KMS-11 (cell line): ENCODE results near the gene OLFML3.

Experiments used
- H2AFZ ChIP-seq: fragments of 200-600 bp; sonication (generic); 2 replicates; pipeline ENCODE4 v1.6.1; 2016; ENCODE audit warnings: antibody characterized with exemption, mixed run types, low read depth
- H3K27ac ChIP-seq: fragments of 200-600 bp; sonication (generic); 2 replicates; pipeline ENCODE4 v1.6.1; 2016; ENCODE audit warnings: mild to moderate bottlenecking, mixed run types
- H3K27me3 ChIP-seq: fragments of 200-600 bp; sonication (generic); 2 replicates; pipeline ENCODE4 v1.6.1; 2017; ENCODE audit warnings: mild to moderate bottlenecking, low read depth, mixed run types, moderate library complexity; ENCODE audit not compliant: insufficient read depth
- H3K36me3 ChIP-seq: fragments of 200-600 bp; sonication (generic); 2 replicates; pipeline ENCODE4 v1.6.1; 2017; ENCODE audit warnings: mild to moderate bottlenecking, mixed run types; ENCODE audit not compliant: insufficient read depth
- H3K4me1 ChIP-seq: fragments of 200-600 bp; sonication (generic); 2 replicates; pipeline ENCODE4 v1.6.1; 2016; ENCODE audit warnings: mild to moderate bottlenecking, low read depth, mixed run types; ENCODE audit not compliant: poor library complexity, severe bottlenecking
- H3K4me2 ChIP-seq: fragments of 200-600 bp; sonication (generic); 2 replicates; pipeline ENCODE4 v1.7.0; 2016; ENCODE audit warnings: mild to moderate bottlenecking, mixed run types
- H3K4me3 ChIP-seq: fragments of 200-600 bp; sonication (generic); IDR thresholded peaks from 2 replicates; pipeline ENCODE4 v1.6.1; 2017; ENCODE audit warnings: low read depth, low read length, mixed read lengths; ENCODE audit not compliant: insufficient read depth
- H3K79me2 ChIP-seq: fragments of 200-600 bp; sonication (generic); 2 replicates; pipeline ENCODE4 v1.6.1; 2016; ENCODE audit warnings: low read depth, mixed run types; ENCODE audit not compliant: insufficient read depth
- H3K9ac ChIP-seq: fragments of 200-600 bp; sonication (generic); 2 replicates; pipeline ENCODE4 v1.6.1; 2016; ENCODE audit warnings: mild to moderate bottlenecking, mixed run types
- H4K20me1 ChIP-seq: fragments of 200-600 bp; sonication (generic); 2 replicates; pipeline ENCODE4 v1.6.1; 2016; ENCODE audit warnings: mild to moderate bottlenecking, mixed run types; ENCODE audit not compliant: insufficient read depth
- CTCF ChIP-seq: fragments of 200-600 bp; sonication (generic); conservative IDR thresholded peaks from 2 replicates; pipeline ENCODE4 v1.6.1; 2017; ENCODE audit warnings: low read depth, mild to moderate bottlenecking, antibody characterized with exemption, low read length, moderate library complexity, mixed read lengths

The OLFML3 gene

GRCh38 chr1:113937146-113937545 is 42.1 kb upstream of the OLFML3 start:
- Histone ChIP-seq H2AFZ (no peak overlapping the region), H3K27ac (no peak overlapping the region; the same call in 1 of the 2 replicates), H3K79me2 (peaks cover 75% of the 10 kb centered on the region), H3K9ac (no peak overlapping the region), H3K27me3 (no peaks in the 10 kb centered on the region), H3K4me3 (no peak overlapping the region), H3K4me1 (peaks cover 93% of the 10 kb centered on the region), H3K4me2 (peak overlapping the region; percentile 66), H3K36me3 (no peaks in the 10 kb centered on the region), H4K20me1 (peaks cover 3% of the 10 kb centered on the region; the same call in 1 of the 2 replicates)
- no peak for TF ChIP-seq CTCF

GRCh38 chr1:113938192-113938591 is 41.1 kb upstream of the OLFML3 start:
- peak overlapping the region; percentile 57 for H3K4me2 ChIP-seq
- H3K9ac ChIP-seq: no peak overlapping the region
- no peaks in the 10 kb centered on the region for H3K36me3 ChIP-seq
- no peaks in the 10 kb centered on the region for H3K27me3 ChIP-seq
- H3K4me1 ChIP-seq: peaks cover 93% of the 10 kb centered on the region
- H2AFZ ChIP-seq: no peak overlapping the region
- peaks cover 73% of the 10 kb centered on the region for H3K79me2 ChIP-seq
- H3K27ac ChIP-seq: peak overlapping the region; percentile 50; the same call in 1 of the 2 replicates
- no peak for TF ChIP-seq CTCF
- peaks cover 3% of the 10 kb centered on the region; the same call in 1 of the 2 replicates for H4K20me1 ChIP-seq
- no peak overlapping the region for H3K4me3 ChIP-seq

DNA sequence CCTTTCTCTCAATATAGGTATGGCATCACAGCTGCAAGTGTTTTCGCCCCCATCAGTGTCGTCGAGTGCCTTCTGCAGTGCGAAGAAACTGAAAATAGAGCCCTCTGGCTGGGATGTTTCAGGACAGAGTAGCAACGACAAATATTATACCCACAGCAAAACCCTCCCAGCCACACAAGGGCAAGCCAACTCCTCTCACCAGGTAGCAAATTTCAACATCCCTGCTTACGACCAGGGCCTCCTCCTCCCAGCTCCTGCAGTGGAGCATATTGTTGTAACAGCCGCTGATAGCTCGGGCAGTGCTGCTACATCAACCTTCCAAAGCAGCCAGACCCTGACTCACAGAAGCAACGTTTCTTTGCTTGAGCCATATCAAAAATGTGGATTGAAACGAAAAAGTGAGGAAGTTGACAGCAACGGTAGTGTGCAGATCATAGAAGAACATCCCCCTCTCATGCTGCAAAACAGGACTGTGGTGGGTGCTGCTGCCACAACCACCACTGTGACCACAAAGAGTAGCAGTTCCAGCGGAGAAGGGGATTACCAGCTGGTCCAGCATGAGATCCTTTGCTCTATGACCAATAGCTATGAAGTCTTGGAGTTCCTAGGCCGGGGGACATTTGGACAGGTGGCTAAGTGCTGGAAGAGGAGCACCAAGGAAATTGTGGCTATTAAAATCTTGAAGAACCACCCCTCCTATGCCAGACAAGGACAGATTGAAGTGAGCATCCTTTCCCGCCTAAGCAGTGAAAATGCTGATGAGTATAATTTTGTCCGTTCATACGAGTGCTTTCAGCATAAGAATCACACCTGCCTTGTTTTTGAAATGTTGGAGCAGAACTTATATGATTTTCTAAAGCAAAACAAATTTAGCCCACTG is 38.7 kb upstream of the OLFML3 start:
- Histone ChIP-seq H3K27ac (peak overlapping the region; percentile 95), H3K4me1 (peaks cover 94% of the 10 kb centered on the region), H3K4me3 (no peak overlapping the region), H2AFZ (no peak overlapping the region), H4K20me1 (peaks cover 3% of the 10 kb centered on the region; the same call in 1 of the 2 replicates), H3K27me3 (no peaks in the 10 kb centered on the region), H3K79me2 (peaks cover 73% of the 10 kb centered on the region), H3K4me2 (peak overlapping the region; percentile 99), H3K36me3 (no peaks in the 10 kb centered on the region), H3K9ac (peak overlapping the region; percentile 53; the same call in 1 of the 2 replicates)
- TF ChIP-seq CTCF: no peak

GRCh38 chr1:113941245-113941559 is 38.1 kb upstream of the OLFML3 start:
- no peaks in the 10 kb centered on the region; the same call in 1 of the 2 replicates for H4K20me1 ChIP-seq
- H3K27me3 ChIP-seq: no peaks in the 10 kb centered on the region
- H3K4me3 ChIP-seq: no peak overlapping the region
- H3K36me3 ChIP-seq: no peaks in the 10 kb centered on the region
- no peak overlapping the region for H2AFZ ChIP-seq
- H3K4me2 ChIP-seq: peak overlapping the region; percentile 99
- peaks cover 73% of the 10 kb centered on the region for H3K79me2 ChIP-seq
- no peak for TF ChIP-seq CTCF
- H3K4me1 ChIP-seq: peaks cover 94% of the 10 kb centered on the region
- peak overlapping the region; percentile 95 for H3K27ac ChIP-seq
- peak overlapping the region; percentile 53; the same call in 1 of the 2 replicates for H3K9ac ChIP-seq
